ENCODE data around the gene WDR53. TPM values are rescaled to one million over a fixed set of nuclear protein-coding genes. Genes with fewer than 3 reads are reported as not detected.

The WDR53 gene
- total RNA-seq, 1 experiment from 2014 or later, result 20.3 TPM

- no peak for TF ChIP-seq CTCF (IDR thresholded peaks at IDR 0.05; ENCODE audit: unreplicated experiment)
- intact Hi-C loops (cut with micrococcal nuclease; ENCODE audit: unreplicated experiment), result no loop called here
- Mint-ChIP-seq H3K4me1 (ENCODE audit: low read depth, unreplicated experiment) (peaks cover 14% of the 10 kb centered on the region), H3K27me3 (ENCODE audit: unreplicated experiment) (no peaks in the 10 kb centered on the region), H3K27ac (ENCODE audit: unreplicated experiment) (peak overlapping the region; percentile 71), H3K9me3 (ENCODE audit: low read depth, unreplicated experiment) (no peaks in the 10 kb centered on the region), H3K4me3 (ENCODE audit: low read depth, unreplicated experiment) (peak overlapping the region; percentile 77), H3K36me3 (ENCODE audit: insufficient read depth, unreplicated experiment) (peaks cover 34% of the 10 kb centered on the region)
- CTCF ChIA-PET, result interaction anchor here (1.3 to 1.6 kb wide), 2 partner anchors 40 to 373 kb away, joined by 4 read pairs; partner anchors contain the start of gene NCBP2
- peak; percentile 54 for DNase-seq
- BruUV-seq (replicated peaks), result no TSS peak
These were observed 706 bp upstream of the WDR53 start for GRCh38 chr3:196569003-196569516.

GRCh38 chr3:196563721-196564225 lies 4.6 kb downstream of the WDR53 start:
- Mint-ChIP-seq H3K36me3 (ENCODE audit: insufficient read depth, unreplicated experiment) (peaks cover 18% of the 10 kb centered on the region), H3K27ac (ENCODE audit: unreplicated experiment) (no peak overlapping the region), H3K4me3 (ENCODE audit: low read depth, unreplicated experiment) (no peak overlapping the region), H3K27me3 (ENCODE audit: unreplicated experiment) (no peaks in the 10 kb centered on the region), H3K4me1 (ENCODE audit: low read depth, unreplicated experiment) (peaks cover 9% of the 10 kb centered on the region), H3K9me3 (ENCODE audit: low read depth, unreplicated experiment) (no peaks in the 10 kb centered on the region)
- no peak for DNase-seq
- no TSS peak for BruUV-seq (replicated peaks)
- TF ChIP-seq CTCF (IDR thresholded peaks at IDR 0.05; ENCODE audit: unreplicated experiment), result no peak
- CTCF ChIA-PET, result no interaction called here
- intact Hi-C loops (cut with micrococcal nuclease; ENCODE audit: unreplicated experiment), result no loop called here

GRCh38 chr3:196559826-196560225 lies 8.5 kb downstream of the WDR53 start:
- Mint-ChIP-seq H3K27me3 (ENCODE audit: unreplicated experiment) (no peaks in the 10 kb centered on the region), H3K27ac (ENCODE audit: unreplicated experiment) (no peak overlapping the region), H3K36me3 (ENCODE audit: insufficient read depth, unreplicated experiment) (no peaks in the 10 kb centered on the region), H3K4me1 (ENCODE audit: low read depth, unreplicated experiment) (no peaks in the 10 kb centered on the region), H3K4me3 (ENCODE audit: low read depth, unreplicated experiment) (no peak overlapping the region), H3K9me3 (ENCODE audit: low read depth, unreplicated experiment) (no peaks in the 10 kb centered on the region)
- TF ChIP-seq CTCF (IDR thresholded peaks at IDR 0.05; ENCODE audit: unreplicated experiment), result no peak
- no TSS peak for BruUV-seq (replicated peaks)
- CTCF ChIA-PET, result no interaction called here
- DNase-seq, result no peak
- intact Hi-C loops (cut with micrococcal nuclease; ENCODE audit: unreplicated experiment), result no loop called here

GRCh38 chr3:196558476-196558875 lies 9.9 kb downstream of the WDR53 start:
- DNase-seq, result no peak
- Mint-ChIP-seq H3K9me3 (ENCODE audit: low read depth, unreplicated experiment) (no peaks in the 10 kb centered on the region), H3K27me3 (ENCODE audit: unreplicated experiment) (no peaks in the 10 kb centered on the region), H3K36me3 (ENCODE audit: insufficient read depth, unreplicated experiment) (no peaks in the 10 kb centered on the region), H3K27ac (ENCODE audit: unreplicated experiment) (no peak overlapping the region), H3K4me3 (ENCODE audit: low read depth, unreplicated experiment) (no peak overlapping the region), H3K4me1 (ENCODE audit: low read depth, unreplicated experiment) (no peaks in the 10 kb centered on the region)
- intact Hi-C loops (cut with micrococcal nuclease; ENCODE audit: unreplicated experiment), result no loop called here
- TF ChIP-seq CTCF (IDR thresholded peaks at IDR 0.05; ENCODE audit: unreplicated experiment), result no peak
- CTCF ChIA-PET, result no interaction called here
- BruUV-seq (replicated peaks), result no TSS peak

Measured in Calu3 (cell line).